Non-pigmented ciliary epithelial cell (primary cell): ENCODE data around the gene ZNF148.
"Not testable (repeated sequence)": the region's sequence is repeated elsewhere in the genome, so short reads cannot be mapped to it uniquely, and the experiment has no call there.

Experiments
- DNase-seq: peaks from one replicate; pipeline ENCODE4 v3.0.0-alpha.2; 2010; ENCODE audit warnings: low read depth

The ZNF148 gene

GRCh38 chr3:125374996-125375941 is at the start of gene ZNF148:
TSS of gene ZNF148 (minus strand) at chr3:125375325. CDS start at chr3:125313640, 61,685 bp downstream.
- peak; percentile 27 for DNase-seq

GRCh38 chr3:125418306-125418705 is 43.2 kb upstream of the ZNF148 start:
- DNase-seq: no peak

- DNase-seq: no peak
These were observed 41.1 kb upstream of the ZNF148 start for GRCh38 chr3:125416235-125416634.

- no peak for DNase-seq
These were observed 39.5 kb upstream of the ZNF148 start for GRCh38 chr3:125414669-125415068.

GRCh38 chr3:125410922-125411321 is 35.8 kb upstream of the ZNF148 start:
- DNase-seq: no peak

GRCh38 chr3:125406070-125406469 is 30.9 kb upstream of the ZNF148 start:
- no peak for DNase-seq

GRCh38 chr3:125405515-125405914 is 30.4 kb upstream of the ZNF148 start:
- DNase-seq: not testable (repeated sequence)

- DNase-seq: no peak
These were observed 28.7 kb upstream of the ZNF148 start for GRCh38 chr3:125403789-125404188.

- no peak for DNase-seq
These were observed 27.5 kb upstream of the ZNF148 start for GRCh38 chr3:125402639-125403038.

GRCh38 chr3:125401402-125401801 is 26.3 kb upstream of the ZNF148 start:
- DNase-seq: no peak

GRCh38 chr3:125398952-125399351 is 23.8 kb upstream of the ZNF148 start:
- no peak for DNase-seq

- no peak for DNase-seq
These were observed 20.0 kb upstream of the ZNF148 start for GRCh38 chr3:125395091-125395490.

GRCh38 chr3:125394406-125394805 is 19.3 kb upstream of the ZNF148 start:
- no peak for DNase-seq

GRCh38 chr3:125389282-125389681 is 14.2 kb upstream of the ZNF148 start:
- DNase-seq: no peak

- DNase-seq: not testable (repeated sequence)
These were observed 13.2 kb upstream of the ZNF148 start for GRCh38 chr3:125388369-125388768.

GRCh38 chr3:125386811-125387210 is 11.7 kb upstream of the ZNF148 start:
- peak; percentile 76 for DNase-seq

GRCh38 chr3:125383744-125384143 is 8.6 kb upstream of the ZNF148 start:
- DNase-seq: no peak

GRCh38 chr3:125382298-125382697 is 7.2 kb upstream of the ZNF148 start:
- DNase-seq: no peak

GRCh38 chr3:125381743-125382142 is 6.6 kb upstream of the ZNF148 start:
- DNase-seq: no peak

GRCh38 chr3:125381314-125381713 is 6.2 kb upstream of the ZNF148 start:
- no peak for DNase-seq

- no peak for DNase-seq
These were observed 4.4 kb upstream of the ZNF148 start for GRCh38 chr3:125379483-125379882.

- DNase-seq: no peak
These were observed 3.6 kb upstream of the ZNF148 start for GRCh38 chr3:125378762-125379161.

GRCh38 chr3:125375950-125376679 is 990 bp upstream of the ZNF148 start:
- DNase-seq: no peak
